Measurements from ENCODE around the gene NIPAL3. TPM values are rescaled to one million over a fixed set of nuclear protein-coding genes. Genes with fewer than 3 reads are reported as not detected.

The NIPAL3 gene
- total RNA-seq, 1 donor from 2014 or later, result 21.3 TPM

- Mint-ChIP-seq H3K4me3 (peak within 1 kb of the TSS; percentile 90), H3K27ac (peak within 1 kb of the TSS; percentile 65), H3K4me1 (peaks cover 15% of the 10 kb centered on the region), H3K36me3 (no peaks in the 10 kb centered on the region), H3K9me3 (no peaks in the 10 kb centered on the region), H3K27me3 (ENCODE audit: low read depth) (peaks cover 34% of the 10 kb centered on the region)
- no peak for TF ChIP-seq CTCF (IDR thresholded peaks at IDR 0.05; ENCODE audit: unreplicated experiment)
- DNase-seq (ENCODE audit: low spot score in 2 of 2, unreplicated experiment in 2 of 2), result peak; percentile 70 to 80
Observed at GRCh38 chr1:24502709-24503058, 87.1 kb downstream of the NIPAL3 start, which contains the start of gene RCAN3. Gene RCAN3 (plus strand): TSS chr1:24502836. CDS start chr1:24514373, 11,537 bp downstream.

GRCh38 chr1:24503059-24503751 is 87.6 kb downstream of the NIPAL3 start:
- H3K27me3 Mint-ChIP-seq (ENCODE audit: low read depth), result peaks cover 31% of the 10 kb centered on the region
- H3K4me3 Mint-ChIP-seq, result peak overlapping the region; percentile 90
- H3K9me3 Mint-ChIP-seq, result no peaks in the 10 kb centered on the region
- peak overlapping the region; percentile 65 for H3K27ac Mint-ChIP-seq
- DNase-seq (ENCODE audit: low spot score in 2 of 2, unreplicated experiment in 2 of 2), result no peak
- no peak for TF ChIP-seq CTCF (IDR thresholded peaks at IDR 0.05; ENCODE audit: unreplicated experiment)
- H3K4me1 Mint-ChIP-seq, result peaks cover 15% of the 10 kb centered on the region
- no peaks in the 10 kb centered on the region for H3K36me3 Mint-ChIP-seq

GRCh38 chr1:24503870-24504523 is 88.4 kb downstream of the NIPAL3 start:
- peaks cover 15% of the 10 kb centered on the region for H3K4me1 Mint-ChIP-seq
- no peak for TF ChIP-seq CTCF (IDR thresholded peaks at IDR 0.05; ENCODE audit: unreplicated experiment)
- peak overlapping the region; percentile 90 for H3K4me3 Mint-ChIP-seq
- H3K36me3 Mint-ChIP-seq, result no peaks in the 10 kb centered on the region
- DNase-seq (ENCODE audit: low spot score in 2 of 2, unreplicated experiment in 2 of 2), result no peak
- peaks cover 26% of the 10 kb centered on the region for H3K27me3 Mint-ChIP-seq (ENCODE audit: low read depth)
- H3K27ac Mint-ChIP-seq, result no peak overlapping the region
- peaks cover 2% of the 10 kb centered on the region for H3K9me3 Mint-ChIP-seq

GRCh38 chr1:24504560-24504959 is 89.0 kb downstream of the NIPAL3 start:
- no peak overlapping the region for H3K27ac Mint-ChIP-seq
- peaks cover 15% of the 10 kb centered on the region for H3K4me1 Mint-ChIP-seq
- H3K27me3 Mint-ChIP-seq (ENCODE audit: low read depth), result peaks cover 22% of the 10 kb centered on the region
- H3K4me3 Mint-ChIP-seq, result peak overlapping the region; percentile 90
- H3K36me3 Mint-ChIP-seq, result no peaks in the 10 kb centered on the region
- H3K9me3 Mint-ChIP-seq, result peaks cover 7% of the 10 kb centered on the region
- no peak for DNase-seq (ENCODE audit: low spot score in 2 of 2, unreplicated experiment in 2 of 2)
- TF ChIP-seq CTCF (IDR thresholded peaks at IDR 0.05; ENCODE audit: unreplicated experiment), result no peak

- Mint-ChIP-seq H3K4me3 (no peak overlapping the region), H3K9me3 (peaks cover 12% of the 10 kb centered on the region), H3K27ac (no peak overlapping the region), H3K27me3 (ENCODE audit: low read depth) (peaks cover 18% of the 10 kb centered on the region), H3K36me3 (no peaks in the 10 kb centered on the region), H3K4me1 (peaks cover 15% of the 10 kb centered on the region)
- TF ChIP-seq CTCF (IDR thresholded peaks at IDR 0.05; ENCODE audit: unreplicated experiment), result no peak
- DNase-seq (ENCODE audit: low spot score in 2 of 2, unreplicated experiment in 2 of 2), result no peak
Observed at GRCh38 chr1:24505816-24506215, 90.2 kb downstream of the NIPAL3 start.

Data from mesothelial cell of epicardium (in vitro differentiated cells).